H9 (cell line): ENCODE data around the gene PPP1R9A. TPM values are rescaled to one million over a fixed set of nuclear protein-coding genes. Genes with fewer than 3 reads are reported as not detected.

Experiments
- DNase-seq: peaks from one replicate; pipeline ENCODE4 v3.0.0-alpha.2; 2017
- H2AFZ ChIP-seq: one replicate; pipeline ENCODE4 v1.6.1; 2013; ENCODE audit warnings: mild to moderate bottlenecking, low read length, control low read depth, moderate library complexity
- H2AK5ac ChIP-seq: 2 replicates; pipeline ENCODE4 v1.6.1; 2013; ENCODE audit warnings: low read length, control low read depth, mixed read lengths; ENCODE audit not compliant: insufficient read length
- H2BK120ac ChIP-seq: one replicate; pipeline ENCODE4 v1.6.1; 2013; ENCODE audit warnings: low read depth, mild to moderate bottlenecking, low read length, control low read depth, inconsistent platforms; ENCODE audit not compliant: poor library complexity, severe bottlenecking
- H2BK12ac ChIP-seq: 2 replicates; pipeline ENCODE4 v1.6.1; 2013; ENCODE audit warnings: low read length, control low read depth, mixed read lengths, low read depth; ENCODE audit not compliant: insufficient read length
- H2BK15ac ChIP-seq: 2 replicates; pipeline ENCODE4 v1.6.1; 2013; ENCODE audit warnings: low read depth, low read length, control low read depth
- H2BK20ac ChIP-seq: one replicate; pipeline ENCODE4 v1.6.1; 2013; ENCODE audit warnings: low read depth, mild to moderate bottlenecking, low read length, control low read depth, inconsistent platforms; ENCODE audit not compliant: poor library complexity, severe bottlenecking
- H2BK5ac ChIP-seq: 2 replicates; pipeline ENCODE4 v1.6.1; 2013; ENCODE audit warnings: low read length, control low read depth, mixed read lengths; ENCODE audit not compliant: insufficient read length
- H3K14ac ChIP-seq: 2 replicates; pipeline ENCODE4 v1.6.1; 2013; ENCODE audit warnings: low read length, control low read depth; ENCODE audit not compliant: insufficient read depth
- H3K18ac ChIP-seq: 2 replicates; pipeline ENCODE4 v1.6.1; 2013; ENCODE audit warnings: low read depth, mild to moderate bottlenecking, mixed read lengths, low read length, control low read depth; ENCODE audit not compliant: insufficient read length
- H3K23ac ChIP-seq: 2 replicates; pipeline ENCODE4 v1.6.1; 2013; ENCODE audit warnings: low read length, control low read depth, mixed read lengths, low read depth; ENCODE audit not compliant: insufficient read length
- H3K23me2 ChIP-seq: 2 replicates; pipeline ENCODE4 v1.6.1; 2013; ENCODE audit warnings: low read depth, mild to moderate bottlenecking, mixed read lengths, low read length, control low read depth; ENCODE audit not compliant: insufficient read length, poor library complexity, severe bottlenecking
- H3K27ac ChIP-seq: 2 replicates; pipeline ENCODE4 v1.5.1; 2013; ENCODE audit warnings: low read length, control low read depth, mixed read lengths, low read depth; ENCODE audit not compliant: insufficient read length
- H3K27me3 ChIP-seq: 2 replicates; pipeline ENCODE4 v1.6.1; 2013; ENCODE audit warnings: low read length, control low read depth, inconsistent platforms; ENCODE audit not compliant: insufficient read depth
- H3K4ac ChIP-seq: 2 replicates; pipeline ENCODE4 v1.6.1; 2013; ENCODE audit warnings: low read depth, mild to moderate bottlenecking, control low read depth, inconsistent platforms, low read length, moderate library complexity
- H3K4me1 ChIP-seq: 2 replicates; pipeline ENCODE4 v1.6.1; 2013; ENCODE audit warnings: low read length, control low read depth, inconsistent platforms; ENCODE audit not compliant: insufficient read depth
- H3K4me2 ChIP-seq: 2 replicates; pipeline ENCODE4 v1.6.1; 2013; ENCODE audit warnings: low read length, control low read depth, mixed read lengths; ENCODE audit not compliant: insufficient read length, insufficient read depth
- H3K56ac ChIP-seq: 2 replicates; pipeline ENCODE4 v1.6.1; 2013; ENCODE audit warnings: low read depth, mild to moderate bottlenecking, mixed read lengths, low read length, control low read depth; ENCODE audit not compliant: insufficient read length
- H3K79me1 ChIP-seq: 2 replicates; pipeline ENCODE4 v1.6.1; 2013; ENCODE audit warnings: low read depth, mild to moderate bottlenecking, moderate library complexity, low read length, control low read depth, inconsistent platforms; ENCODE audit not compliant: insufficient read depth, poor library complexity, severe bottlenecking
- H3K79me2 ChIP-seq: 2 replicates; pipeline ENCODE4 v1.6.1; 2013; ENCODE audit warnings: low read length, control low read depth, inconsistent platforms; ENCODE audit not compliant: insufficient read depth
- H3K9ac ChIP-seq: 2 replicates; pipeline ENCODE4 v1.6.1; 2013; ENCODE audit warnings: low read length, control low read depth, mixed read lengths; ENCODE audit not compliant: insufficient read length; ENCODE audit errors: extremely low read depth
- H3K9me3 ChIP-seq: one replicate; pipeline ENCODE4 v1.6.1; 2013; ENCODE audit warnings: low read depth, low read length, inconsistent platforms; ENCODE audit not compliant: control insufficient read depth
- H3T11ph ChIP-seq: one replicate; pipeline ENCODE4 v1.6.1; 2013; ENCODE audit warnings: mild to moderate bottlenecking, low read length, control low read depth, inconsistent platforms
- H4K20me1 ChIP-seq: one replicate; pipeline ENCODE4 v1.6.1; 2013; ENCODE audit not compliant: control insufficient read depth, insufficient read length, insufficient read depth
- H4K5ac ChIP-seq: 2 replicates; pipeline ENCODE4 v1.6.1; 2013; ENCODE audit warnings: low read depth, mild to moderate bottlenecking, mixed read lengths, low read length, control low read depth; ENCODE audit not compliant: insufficient read length
- H4K8ac ChIP-seq: replicated peaks from 2 replicates; pipeline ENCODE4 v1.6.1; 2013; ENCODE audit warnings: low read length, control low read depth, mixed read lengths, low read depth; ENCODE audit not compliant: insufficient read length
- H4K91ac ChIP-seq: 2 replicates; pipeline ENCODE4 v1.6.1; 2013; ENCODE audit warnings: low read depth, mild to moderate bottlenecking, moderate library complexity, mixed read lengths, low read length, control low read depth; ENCODE audit not compliant: insufficient read length
- H3K27ac Mint-ChIP-seq, 3 experiments: 2 replicates in 2 of 3; 3 replicates in 1 of 3; pipeline ENCODE4 v1.8.0; 2020 to 2021; ENCODE audit warnings: mixed read lengths in 3 of 3, mild to moderate bottlenecking in 1 of 3, moderate library complexity in 1 of 3
- H3K27me3 Mint-ChIP-seq: 2 replicates; pipeline ENCODE4 v1.8.0; 2021; ENCODE audit warnings: low read depth, mild to moderate bottlenecking, moderate library complexity, mixed read lengths
- H3K36me3 Mint-ChIP-seq, 3 experiments: 2 replicates in 2 of 3; 3 replicates in 1 of 3; pipeline ENCODE4 v1.8.0; 2020 to 2021; ENCODE audit warnings: low read depth in 3 of 3, mixed read lengths in 3 of 3; ENCODE audit not compliant: insufficient read depth in 1 of 3
- H3K4me1 Mint-ChIP-seq, 2 experiments: 2 replicates each; pipeline ENCODE4 v1.8.0; 2020; ENCODE audit warnings: mixed read lengths in 2 of 2
- H3K4me3 Mint-ChIP-seq, 2 experiments: 2 replicates in 1 of 2; 3 replicates in 1 of 2; pipeline ENCODE4 v1.8.0; 2020 to 2021; ENCODE audit warnings: mild to moderate bottlenecking in 2 of 2, mixed read lengths in 2 of 2, moderate library complexity in 1 of 2
- H3K9me3 Mint-ChIP-seq, 2 experiments: 2 replicates in 1 of 2; 3 replicates in 1 of 2; pipeline ENCODE4 v1.8.0; 2020; ENCODE audit warnings: mild to moderate bottlenecking in 2 of 2, mixed read lengths in 2 of 2, moderate library complexity in 1 of 2
- total RNA-seq: library from RNA; stranded (reverse); gene quantifications from 2 replicates; pipeline ENCODE4 v1.2.1, GENCODE V29; 2021
- TF ChIP-seq, protein P1 (sequence below): fragments of 200-600 bp; sonication (generic); conservative IDR thresholded peaks from 3 replicates; pipeline ENCODE4 v1.8.0; 2021; ENCODE audit warnings: antibody characterized with exemption, mild to moderate bottlenecking

PPP1R9A gene
- total RNA-seq, 1 experiment from 2014 or later: 17.0 TPM

- H2BK20ac ChIP-seq: no peak overlapping the region
- no peak for DNase-seq
- H3K27me3 ChIP-seq: no peaks in the 10 kb centered on the region
- H3K9me3 ChIP-seq: no peaks in the 10 kb centered on the region
- no peaks in the 10 kb centered on the region for H3K4me1 ChIP-seq
- Mint-ChIP-seq H3K9me3 (no peaks in the 10 kb centered on the region), H3K27me3 (no peaks in the 10 kb centered on the region), H3K36me3 (no peaks in the 10 kb centered on the region; a peak in 2 of 7 replicates), H3K4me3 (no peak overlapping the region), H3K4me1 (peaks cover 17 to 20% of the 10 kb centered on the region in 2 experiments), H3K27ac (peak overlapping the region in 1 of 3 experiments; percentile 54; a peak in 2 of 7 replicates)
- H3K79me1 ChIP-seq: no peaks in the 10 kb centered on the region
- no peak overlapping the region for H4K5ac ChIP-seq
- no peak overlapping the region for H2BK5ac ChIP-seq
- no peak overlapping the region for H4K91ac ChIP-seq
- H3K27ac ChIP-seq: no peak overlapping the region
- no peak overlapping the region for H4K8ac ChIP-seq
- H3K56ac ChIP-seq: no peak overlapping the region
- no peaks in the 10 kb centered on the region for H3K23me2 ChIP-seq
- H2AFZ ChIP-seq: no peak overlapping the region
- H2BK12ac ChIP-seq: no peak overlapping the region
- H3K18ac ChIP-seq: no peak overlapping the region
- H3K4me2 ChIP-seq: no peak overlapping the region
- no peak overlapping the region for H2AK5ac ChIP-seq
- no peaks in the 10 kb centered on the region for H4K20me1 ChIP-seq
- no peak overlapping the region for H3T11ph ChIP-seq
- H3K14ac ChIP-seq: no peak overlapping the region
- H3K23ac ChIP-seq: no peak overlapping the region
- TF ChIP-seq, protein P1, sequence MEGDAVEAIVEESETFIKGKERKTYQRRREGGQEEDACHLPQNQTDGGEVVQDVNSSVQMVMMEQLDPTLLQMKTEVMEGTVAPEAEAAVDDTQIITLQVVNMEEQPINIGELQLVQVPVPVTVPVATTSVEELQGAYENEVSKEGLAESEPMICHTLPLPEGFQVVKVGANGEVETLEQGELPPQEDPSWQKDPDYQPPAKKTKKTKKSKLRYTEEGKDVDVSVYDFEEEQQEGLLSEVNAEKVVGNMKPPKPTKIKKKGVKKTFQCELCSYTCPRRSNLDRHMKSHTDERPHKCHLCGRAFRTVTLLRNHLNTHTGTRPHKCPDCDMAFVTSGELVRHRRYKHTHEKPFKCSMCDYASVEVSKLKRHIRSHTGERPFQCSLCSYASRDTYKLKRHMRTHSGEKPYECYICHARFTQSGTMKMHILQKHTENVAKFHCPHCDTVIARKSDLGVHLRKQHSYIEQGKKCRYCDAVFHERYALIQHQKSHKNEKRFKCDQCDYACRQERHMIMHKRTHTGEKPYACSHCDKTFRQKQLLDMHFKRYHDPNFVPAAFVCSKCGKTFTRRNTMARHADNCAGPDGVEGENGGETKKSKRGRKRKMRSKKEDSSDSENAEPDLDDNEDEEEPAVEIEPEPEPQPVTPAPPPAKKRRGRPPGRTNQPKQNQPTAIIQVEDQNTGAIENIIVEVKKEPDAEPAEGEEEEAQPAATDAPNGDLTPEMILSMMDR: no peak
- no peak overlapping the region for H3K9ac ChIP-seq
- H2BK15ac ChIP-seq: no peak overlapping the region
- H3K79me2 ChIP-seq: no peaks in the 10 kb centered on the region
- no peak overlapping the region for H3K4ac ChIP-seq
- H2BK120ac ChIP-seq: no peak overlapping the region
Measured at GRCh38 chr7:95095966-95096540, 188.7 kb downstream of the PPP1R9A start.
